Breast epithelium (tissue), 3 donors: ENCODE results near the gene LINGO1.

Experiments
- CTCF ChIP-seq, 3 donors: fragments of 450-650 bp; IDR thresholded peaks; one replicate each; pipeline ENCODE4 v1.5.1; 2016 to 2017; ENCODE audit warnings: antibody characterized with exemption in 3 of 3, mild to moderate bottlenecking in 3 of 3, moderate library complexity in 3 of 3
- POLR2A ChIP-seq: fragments of 450-650 bp; IDR thresholded peaks from one replicate; pipeline ENCODE4 v1.6.1; 2016; ENCODE audit warnings: antibody characterized with exemption, mild to moderate bottlenecking, moderate library complexity
- POLR2AphosphoS5 ChIP-seq, 3 donors: sonication (generic); formaldehyde crosslinking; IDR thresholded peaks; one replicate each; pipeline ENCODE4 v1.6.1; 2017; ENCODE audit warnings: antibody characterized with exemption in 3 of 3

GRCh38 chr15:77577366-77577950 lies 55.3 kb downstream of the LINGO1 start:
- TF ChIP-seq CTCF (IDR thresholded peaks at IDR 0.05), result no peak
- no peak for TF ChIP-seq POLR2A
- TF ChIP-seq POLR2AphosphoS5 (IDR thresholded peaks at IDR 0.05), result no peak
